ENCODE data around the gene RNF144B.

The RNF144B gene

GRCh38 chr6:18488526-18489270, 101.5 kb downstream of the RNF144B start:
- no peaks in the 10 kb centered on the region for H3K27me3 ChIP-seq (ENCODE audit: insufficient read depth, poor library complexity, severe bottlenecking)
- H3K9me3 ChIP-seq (ENCODE audit: severe bottlenecking): no peaks in the 10 kb centered on the region
- TF ChIP-seq CTCF (IDR thresholded peaks at IDR 0.05; ENCODE audit: poor library complexity, severe bottlenecking): no peak
- ATAC-seq (ENCODE audit: low read depth) (peak; percentile 94), DNase-seq (ENCODE audit: low spot score) (no peak)
- H3K4me3 ChIP-seq (ENCODE audit: severe bottlenecking): no peak overlapping the region
- H3K4me1 ChIP-seq (ENCODE audit: insufficient read depth, poor library complexity, severe bottlenecking): peaks cover 18% of the 10 kb centered on the region
- no peaks in the 10 kb centered on the region for H3K36me3 ChIP-seq (ENCODE audit: low read depth)
- H3K27ac ChIP-seq (ENCODE audit: poor library complexity, severe bottlenecking): peak overlapping the region; percentile 78

GRCh38 chr6:18489335-18489734, 102.2 kb downstream of the RNF144B start:
- H3K27ac ChIP-seq (ENCODE audit: poor library complexity, severe bottlenecking): peak overlapping the region; percentile 78
- no peak overlapping the region for H3K4me3 ChIP-seq (ENCODE audit: severe bottlenecking)
- no peak for TF ChIP-seq CTCF (IDR thresholded peaks at IDR 0.05; ENCODE audit: poor library complexity, severe bottlenecking)
- ATAC-seq (ENCODE audit: low read depth) (no peak), DNase-seq (ENCODE audit: low spot score) (no peak)
- H3K4me1 ChIP-seq (ENCODE audit: insufficient read depth, poor library complexity, severe bottlenecking): peaks cover 18% of the 10 kb centered on the region
- H3K27me3 ChIP-seq (ENCODE audit: insufficient read depth, poor library complexity, severe bottlenecking): no peaks in the 10 kb centered on the region
- H3K9me3 ChIP-seq (ENCODE audit: severe bottlenecking): no peaks in the 10 kb centered on the region
- no peaks in the 10 kb centered on the region for H3K36me3 ChIP-seq (ENCODE audit: low read depth)

GRCh38 chr6:18491308-18492045, 104.3 kb downstream of the RNF144B start:
- Histone ChIP-seq H3K27ac (ENCODE audit: poor library complexity, severe bottlenecking) (no peak overlapping the region), H3K27me3 (ENCODE audit: insufficient read depth, poor library complexity, severe bottlenecking) (no peaks in the 10 kb centered on the region), H3K4me1 (ENCODE audit: insufficient read depth, poor library complexity, severe bottlenecking) (peaks cover 18% of the 10 kb centered on the region), H3K4me3 (ENCODE audit: severe bottlenecking) (no peak overlapping the region), H3K36me3 (ENCODE audit: low read depth) (no peaks in the 10 kb centered on the region), H3K9me3 (ENCODE audit: severe bottlenecking) (no peaks in the 10 kb centered on the region)
- no peak for ATAC-seq (ENCODE audit: low read depth)
- no peak for TF ChIP-seq CTCF (IDR thresholded peaks at IDR 0.05; ENCODE audit: poor library complexity, severe bottlenecking)
- DNase-seq (ENCODE audit: low spot score): no peak

GRCh38 chr6:18492972-18493371, 105.8 kb downstream of the RNF144B start:
- H3K9me3 ChIP-seq (ENCODE audit: severe bottlenecking): no peaks in the 10 kb centered on the region
- peaks cover 16% of the 10 kb centered on the region for H3K4me1 ChIP-seq (ENCODE audit: insufficient read depth, poor library complexity, severe bottlenecking)
- H3K36me3 ChIP-seq (ENCODE audit: low read depth): no peaks in the 10 kb centered on the region
- DNase-seq (ENCODE audit: low spot score) (no peak), ATAC-seq (ENCODE audit: low read depth) (no peak)
- H3K4me3 ChIP-seq (ENCODE audit: severe bottlenecking): no peak overlapping the region
- no peak overlapping the region for H3K27ac ChIP-seq (ENCODE audit: poor library complexity, severe bottlenecking)
- TF ChIP-seq CTCF (IDR thresholded peaks at IDR 0.05; ENCODE audit: poor library complexity, severe bottlenecking): no peak
- H3K27me3 ChIP-seq (ENCODE audit: insufficient read depth, poor library complexity, severe bottlenecking): no peaks in the 10 kb centered on the region

Data from RWPE2 (cell line).